BE2C (cell line): ENCODE data around the gene ASTN1.
A peak's percentile ranks its signal among the peaks of the same experiment; 100 is the strongest.

Source experiments
- DNase-seq: peaks from one replicate; pipeline ENCODE4 v3.0.0-alpha.2; 2020
- H3K27me3 ChIP-seq: fragments of 250-450 bp; sonication (Bioruptor Pico); 2 replicates; pipeline ENCODE4 v1.5.1; 2020; ENCODE audit warnings: mild to moderate bottlenecking
- H3K36me3 ChIP-seq: fragments of 250-450 bp; sonication (Bioruptor Pico); 2 replicates; pipeline ENCODE4 v1.5.1; 2020; ENCODE audit warnings: mild to moderate bottlenecking
- H3K4me1 ChIP-seq: fragments of 250-450 bp; sonication (Bioruptor Pico); 2 replicates; pipeline ENCODE4 v1.5.1; 2020
- H3K4me3 ChIP-seq: 2 replicates; pipeline ENCODE4 v1.5.1; 2011; ENCODE audit warnings: low read depth, low read length
- H3K9me3 ChIP-seq: fragments of 250-450 bp; sonication (Bioruptor Pico); 2 replicates; pipeline ENCODE4 v1.5.1; 2020
- TF ChIP-seq, protein P1 (sequence below): IDR thresholded peaks from 2 replicates; pipeline ENCODE4 v1.5.1; 2012; ENCODE audit warnings: mild to moderate bottlenecking, low read depth, low read length

Gene ASTN1

GRCh38 chr1:176903474-176903873, 261.0 kb downstream of the ASTN1 start:
- TF ChIP-seq, protein P1, sequence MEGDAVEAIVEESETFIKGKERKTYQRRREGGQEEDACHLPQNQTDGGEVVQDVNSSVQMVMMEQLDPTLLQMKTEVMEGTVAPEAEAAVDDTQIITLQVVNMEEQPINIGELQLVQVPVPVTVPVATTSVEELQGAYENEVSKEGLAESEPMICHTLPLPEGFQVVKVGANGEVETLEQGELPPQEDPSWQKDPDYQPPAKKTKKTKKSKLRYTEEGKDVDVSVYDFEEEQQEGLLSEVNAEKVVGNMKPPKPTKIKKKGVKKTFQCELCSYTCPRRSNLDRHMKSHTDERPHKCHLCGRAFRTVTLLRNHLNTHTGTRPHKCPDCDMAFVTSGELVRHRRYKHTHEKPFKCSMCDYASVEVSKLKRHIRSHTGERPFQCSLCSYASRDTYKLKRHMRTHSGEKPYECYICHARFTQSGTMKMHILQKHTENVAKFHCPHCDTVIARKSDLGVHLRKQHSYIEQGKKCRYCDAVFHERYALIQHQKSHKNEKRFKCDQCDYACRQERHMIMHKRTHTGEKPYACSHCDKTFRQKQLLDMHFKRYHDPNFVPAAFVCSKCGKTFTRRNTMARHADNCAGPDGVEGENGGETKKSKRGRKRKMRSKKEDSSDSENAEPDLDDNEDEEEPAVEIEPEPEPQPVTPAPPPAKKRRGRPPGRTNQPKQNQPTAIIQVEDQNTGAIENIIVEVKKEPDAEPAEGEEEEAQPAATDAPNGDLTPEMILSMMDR = no peak
- DNase-seq = no peak

GRCh38 chr1:176899321-176899720, 265.2 kb downstream of the ASTN1 start:
- no peak for DNase-seq
- Histone ChIP-seq H3K4me1 (no peaks in the 10 kb centered on the region), H3K36me3 (no peaks in the 10 kb centered on the region), H3K27me3 (peaks cover 14% of the 10 kb centered on the region), H3K9me3 (no peaks in the 10 kb centered on the region), H3K4me3 (no peak overlapping the region)
- TF ChIP-seq, protein P1 = no peak

More at GRCh38 chr1:176903474-176903873, 261.0 kb downstream of the ASTN1 start:
- no peaks in the 10 kb centered on the region for H3K36me3 ChIP-seq
- no peak overlapping the region for H3K4me3 ChIP-seq
- H3K27me3 ChIP-seq = peaks cover 16% of the 10 kb centered on the region
- no peaks in the 10 kb centered on the region for H3K4me1 ChIP-seq
- H3K9me3 ChIP-seq = no peaks in the 10 kb centered on the region

GRCh38 chr1:176897350-176898236, 266.9 kb downstream of the ASTN1 start:
- Histone ChIP-seq H3K36me3 (no peaks in the 10 kb centered on the region), H3K4me1 (no peaks in the 10 kb centered on the region), H3K27me3 (peaks cover 11% of the 10 kb centered on the region), H3K4me3 (peak overlapping the region; percentile 29), H3K9me3 (no peaks in the 10 kb centered on the region)
- DNase-seq = peak; percentile 77
- TF ChIP-seq, protein P1 = peak; percentile 88

DNA sequence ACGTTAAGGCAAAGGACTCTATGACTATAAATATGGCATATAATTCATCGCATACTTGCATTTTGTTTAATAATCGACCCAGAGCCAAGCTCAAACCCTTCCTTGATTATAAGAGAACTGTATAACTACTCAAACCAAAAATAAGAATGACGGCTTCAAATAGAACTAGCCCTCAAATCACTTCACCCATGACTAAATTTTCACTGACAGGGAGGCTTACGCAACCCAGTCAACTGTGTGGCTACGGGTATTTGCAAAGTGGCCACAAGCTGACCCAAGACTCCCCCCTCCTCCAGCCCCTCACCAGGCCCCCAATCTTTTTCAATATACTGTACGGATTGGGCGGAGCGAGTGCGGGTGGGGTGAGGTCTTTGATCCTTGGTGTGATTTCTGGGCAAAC, 268.3 kb downstream of the ASTN1 start:
- no peaks in the 10 kb centered on the region for H3K4me1 ChIP-seq
- H3K4me3 ChIP-seq = no peak overlapping the region
- DNase-seq = no peak
- no peaks in the 10 kb centered on the region for H3K36me3 ChIP-seq
- TF ChIP-seq, protein P1 = no peak
- H3K27me3 ChIP-seq = peaks cover 6% of the 10 kb centered on the region; the same call in 1 of the 2 replicates
- H3K9me3 ChIP-seq = no peaks in the 10 kb centered on the region

GRCh38 chr1:176894450-176894849, 270.1 kb downstream of the ASTN1 start:
- Histone ChIP-seq H3K4me1 (no peaks in the 10 kb centered on the region), H3K9me3 (no peaks in the 10 kb centered on the region), H3K27me3 (peaks cover 6% of the 10 kb centered on the region; the same call in 1 of the 2 replicates), H3K4me3 (no peak overlapping the region), H3K36me3 (no peaks in the 10 kb centered on the region)
- DNase-seq = no peak
- TF ChIP-seq, protein P1 = no peak
